HL-60 (cell line): ENCODE data around the gene TGFBR1.

Source experiments
- DNase-seq, 2 experiments: peaks; one replicate each; pipeline ENCODE4 v3.0.0-alpha.2; 2010 to 2020; ENCODE audit warnings: low read depth in 1 of 2, low spot score in 1 of 2
- H3K27ac ChIP-seq: fragments of 250-450 bp; sonication (Bioruptor Pico); replicated peaks from 2 replicates; pipeline ENCODE4 v1.5.1; 2020; ENCODE audit warnings: mild to moderate bottlenecking, moderate library complexity
- H3K27me3 ChIP-seq: fragments of 250-450 bp; sonication (Bioruptor Pico); 2 replicates; pipeline ENCODE4 v1.5.1; 2021; ENCODE audit warnings: mild to moderate bottlenecking, moderate library complexity; ENCODE audit not compliant: insufficient read depth, poor library complexity, severe bottlenecking
- H3K4me3 ChIP-seq: replicated peaks from 2 replicates; pipeline ENCODE4 v1.5.1; 2011; ENCODE audit warnings: mild to moderate bottlenecking, control low read depth, low read length; ENCODE audit not compliant: insufficient read depth
- CTCF ChIP-seq: IDR thresholded peaks from one replicate; pipeline ENCODE4 v1.5.1; 2011; ENCODE audit warnings: low read length, control low read depth, inconsistent platforms; ENCODE audit not compliant: insufficient read depth
- GABPA ChIP-seq: IDR thresholded peaks from 2 replicates; pipeline ENCODE4 v1.6.1; 2012; ENCODE audit warnings: low read depth
- POLR2AphosphoS5 ChIP-seq: IDR thresholded peaks from 2 replicates; pipeline ENCODE4 v1.6.1; 2012; ENCODE audit warnings: low read depth
- SPI1 ChIP-seq: IDR thresholded peaks from 2 replicates; pipeline ENCODE4 v1.6.1; 2012; ENCODE audit warnings: low read depth, mild to moderate bottlenecking, borderline replicate concordance
- TF ChIP-seq, protein P1 (sequence below): IDR thresholded peaks from 2 replicates; pipeline ENCODE4 v1.6.1; 2012; ENCODE audit warnings: low read depth; ENCODE audit not compliant: insufficient replicate concordance

TGFBR1 gene

DNA sequence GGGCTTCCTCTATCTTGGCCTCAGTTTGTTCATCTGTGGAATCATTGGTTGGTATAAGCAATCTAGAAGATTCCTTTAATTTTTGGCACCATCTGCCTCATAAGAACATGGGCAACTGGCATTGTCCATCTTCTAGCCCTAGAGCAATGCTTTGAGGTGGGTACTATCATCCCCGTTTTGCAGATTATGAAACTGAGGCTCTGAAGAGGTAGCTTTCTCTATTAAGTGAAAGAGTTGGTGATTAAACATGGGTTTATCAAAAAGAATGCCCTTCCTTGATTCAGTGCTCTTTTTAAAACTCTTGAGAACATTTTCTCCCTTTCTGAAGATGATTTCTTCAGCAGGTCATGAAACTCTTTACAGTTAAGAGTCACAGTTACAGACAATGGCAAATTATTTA lies 42.4 kb upstream of the TGFBR1 start:
- no peak for DNase-seq
- Histone ChIP-seq H3K4me3 (no peak overlapping the region), H3K27me3 (no peaks in the 10 kb centered on the region), H3K27ac (no peak overlapping the region)
- TF ChIP-seq POLR2AphosphoS5 (no peak), SPI1 (no peak), CTCF (no peak), GABPA (no peak)
- TF ChIP-seq, protein P1, sequence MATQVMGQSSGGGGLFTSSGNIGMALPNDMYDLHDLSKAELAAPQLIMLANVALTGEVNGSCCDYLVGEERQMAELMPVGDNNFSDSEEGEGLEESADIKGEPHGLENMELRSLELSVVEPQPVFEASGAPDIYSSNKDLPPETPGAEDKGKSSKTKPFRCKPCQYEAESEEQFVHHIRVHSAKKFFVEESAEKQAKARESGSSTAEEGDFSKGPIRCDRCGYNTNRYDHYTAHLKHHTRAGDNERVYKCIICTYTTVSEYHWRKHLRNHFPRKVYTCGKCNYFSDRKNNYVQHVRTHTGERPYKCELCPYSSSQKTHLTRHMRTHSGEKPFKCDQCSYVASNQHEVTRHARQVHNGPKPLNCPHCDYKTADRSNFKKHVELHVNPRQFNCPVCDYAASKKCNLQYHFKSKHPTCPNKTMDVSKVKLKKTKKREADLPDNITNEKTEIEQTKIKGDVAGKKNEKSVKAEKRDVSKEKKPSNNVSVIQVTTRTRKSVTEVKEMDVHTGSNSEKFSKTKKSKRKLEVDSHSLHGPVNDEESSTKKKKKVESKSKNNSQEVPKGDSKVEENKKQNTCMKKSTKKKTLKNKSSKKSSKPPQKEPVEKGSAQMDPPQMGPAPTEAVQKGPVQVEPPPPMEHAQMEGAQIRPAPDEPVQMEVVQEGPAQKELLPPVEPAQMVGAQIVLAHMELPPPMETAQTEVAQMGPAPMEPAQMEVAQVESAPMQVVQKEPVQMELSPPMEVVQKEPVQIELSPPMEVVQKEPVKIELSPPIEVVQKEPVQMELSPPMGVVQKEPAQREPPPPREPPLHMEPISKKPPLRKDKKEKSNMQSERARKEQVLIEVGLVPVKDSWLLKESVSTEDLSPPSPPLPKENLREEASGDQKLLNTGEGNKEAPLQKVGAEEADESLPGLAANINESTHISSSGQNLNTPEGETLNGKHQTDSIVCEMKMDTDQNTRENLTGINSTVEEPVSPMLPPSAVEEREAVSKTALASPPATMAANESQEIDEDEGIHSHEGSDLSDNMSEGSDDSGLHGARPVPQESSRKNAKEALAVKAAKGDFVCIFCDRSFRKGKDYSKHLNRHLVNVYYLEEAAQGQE, result no peak

DNA sequence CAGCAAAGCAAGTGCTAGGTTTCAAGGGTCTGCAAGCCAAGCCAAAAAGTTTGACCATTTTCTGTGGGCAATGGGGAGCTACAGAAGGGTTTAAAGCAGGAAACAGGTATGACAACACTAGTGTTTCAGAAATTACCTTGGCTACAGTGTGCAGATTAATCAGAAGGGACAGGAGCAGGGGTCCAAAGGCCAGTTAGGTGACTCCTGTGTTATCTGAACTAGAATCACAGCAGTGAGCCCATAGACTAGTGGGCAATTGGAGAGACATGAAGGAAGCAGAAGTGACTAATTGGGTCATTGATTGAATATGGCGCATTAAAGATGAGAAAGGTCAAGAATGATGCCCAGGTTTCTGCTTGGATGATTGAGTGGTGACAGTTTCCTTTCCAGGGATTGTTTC lies 41.4 kb upstream of the TGFBR1 start:
- Histone ChIP-seq H3K4me3 (no peak overlapping the region), H3K27me3 (no peaks in the 10 kb centered on the region), H3K27ac (no peak overlapping the region)
- TF ChIP-seq SPI1 (no peak), CTCF (no peak), GABPA (no peak), POLR2AphosphoS5 (no peak)
- TF ChIP-seq, protein P1, result no peak
- DNase-seq, result no peak

- no peak for TF ChIP-seq GABPA
- no peak for TF ChIP-seq SPI1
- TF ChIP-seq, protein P1, result no peak
- TF ChIP-seq POLR2AphosphoS5, result no peak
- TF ChIP-seq CTCF, result no peak
- H3K27me3 ChIP-seq, result no peaks in the 10 kb centered on the region
- no peak for DNase-seq
- no peak overlapping the region for H3K4me3 ChIP-seq
- no peak overlapping the region for H3K27ac ChIP-seq
Observed at GRCh38 chr9:99066571-99066970, 38.3 kb upstream of the TGFBR1 start.
